GM21619 (cell line): ENCODE results near the gene STK39.
"Not testable (repeated sequence)": the region's sequence is repeated elsewhere in the genome, so short reads cannot be mapped to it uniquely, and the experiment has no call there.

ENCODE experiments used
- ATAC-seq: cut with Tn5 transposase; IDR thresholded peaks from one replicate; pipeline ENCODE4 v1.9.1; 2021; ENCODE audit not compliant: unreplicated experiment

STK39 gene

GRCh38 chr2:168143813-168144212 is 103.6 kb downstream of the STK39 start:
- no peak for ATAC-seq

GRCh38 chr2:168140892-168141291 is 106.5 kb downstream of the STK39 start:
- ATAC-seq = no peak

- no peak for ATAC-seq
These were observed 107.5 kb downstream of the STK39 start for GRCh38 chr2:168139852-168140251.

DNA sequence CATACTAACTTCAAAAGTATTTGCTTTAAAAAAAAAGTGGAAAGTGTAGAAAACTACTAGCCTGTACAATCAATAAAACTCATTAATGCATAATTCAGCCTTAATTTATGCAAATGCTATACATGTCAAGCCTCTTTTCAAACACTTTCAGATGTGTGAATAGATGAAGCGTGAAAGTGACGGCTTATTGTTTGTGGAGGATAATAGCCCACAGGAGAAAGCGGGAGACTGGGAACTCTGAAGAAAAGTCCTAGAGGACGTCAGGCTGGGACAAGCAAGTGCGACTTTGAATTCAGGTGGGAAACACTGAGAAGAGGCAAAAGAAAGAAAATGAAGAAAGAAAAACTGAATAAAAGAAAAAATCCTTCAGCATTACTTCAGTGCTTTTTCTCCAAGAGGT is 108.5 kb downstream of the STK39 start:
- no peak for ATAC-seq

DNA sequence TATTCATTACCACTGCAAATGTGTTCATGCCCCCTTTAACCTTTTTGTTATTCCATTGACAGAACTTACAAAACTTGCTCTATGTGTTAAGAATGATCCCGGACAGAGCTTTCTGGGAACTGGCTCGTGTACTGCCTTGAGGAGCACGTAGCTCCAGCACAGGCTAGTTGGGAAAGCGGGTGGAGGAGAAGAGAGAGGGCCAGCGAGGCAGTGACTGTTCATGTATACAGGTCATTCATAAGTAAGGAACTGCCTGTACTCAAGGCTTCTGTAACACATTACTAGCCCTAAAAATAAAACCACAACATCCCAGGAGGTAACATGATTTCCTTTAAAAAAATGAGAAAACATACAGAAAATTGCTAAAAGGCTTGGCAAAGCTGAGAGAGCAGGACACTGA is 109.0 kb downstream of the STK39 start:
- ATAC-seq = no peak

GRCh38 chr2:168137510-168138180 is 109.8 kb downstream of the STK39 start:
- no peak for ATAC-seq

- ATAC-seq = peak; percentile 70
These were observed 110.9 kb downstream of the STK39 start for GRCh38 chr2:168136392-168136977.

DNA sequence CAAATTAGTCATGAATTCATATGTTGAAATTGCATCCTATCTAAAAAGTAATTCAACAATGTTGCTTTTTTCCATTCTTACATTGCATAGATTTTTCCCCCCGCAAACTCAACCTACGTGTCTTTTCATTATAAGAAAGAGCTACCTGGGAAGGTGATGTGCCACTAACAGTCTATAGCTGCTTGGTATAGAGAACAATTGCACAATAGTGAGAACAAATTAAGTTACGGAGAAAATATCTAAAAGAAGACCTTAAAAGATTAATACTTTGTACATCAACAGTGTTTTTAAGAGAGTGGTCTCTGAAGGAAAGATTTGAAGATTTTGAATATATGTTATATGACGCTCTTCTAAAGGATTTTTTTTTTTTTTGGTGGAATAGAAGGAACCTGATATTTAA is 111.8 kb downstream of the STK39 start:
- ATAC-seq = no peak

GRCh38 chr2:168135121-168135520 is 112.3 kb downstream of the STK39 start:
- ATAC-seq = no peak

DNA sequence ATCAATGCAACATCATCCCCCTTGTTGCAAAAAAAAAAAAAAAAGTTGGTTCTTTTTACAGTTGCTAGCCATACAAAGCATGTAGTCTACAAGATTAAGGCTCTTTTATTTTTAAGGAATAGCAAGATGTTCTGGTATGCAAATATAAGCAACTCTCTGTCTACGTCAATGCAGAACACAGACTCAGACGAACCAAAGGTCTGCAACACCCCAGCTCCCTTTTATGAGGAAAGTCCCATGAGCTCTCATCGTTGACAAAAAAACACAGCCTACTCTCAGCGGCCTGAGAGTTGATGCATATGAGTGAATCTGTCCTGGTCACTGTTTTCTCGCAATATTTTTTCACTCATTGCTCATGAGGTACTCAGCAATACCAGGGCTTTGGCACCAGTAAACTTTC is 112.9 kb downstream of the STK39 start:
- ATAC-seq = no peak

DNA sequence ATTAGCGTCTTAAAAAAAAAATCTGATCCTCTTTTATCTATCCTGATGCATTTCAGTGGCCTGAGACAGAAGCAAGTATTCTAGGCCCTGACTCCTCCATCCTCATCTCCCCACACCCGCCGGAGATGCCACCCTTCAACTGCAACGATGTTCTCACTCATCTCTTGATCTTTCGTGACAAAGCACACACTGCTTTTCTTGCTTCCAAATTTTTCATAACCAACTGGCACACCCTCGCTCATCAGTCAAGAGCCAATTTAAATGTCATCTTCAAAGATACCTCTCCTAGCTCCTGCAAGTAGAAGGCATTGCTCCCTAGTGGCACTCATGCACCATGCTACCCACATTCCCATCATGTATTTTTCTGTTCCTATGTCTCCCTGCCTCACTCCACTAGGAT is 115.0 kb downstream of the STK39 start:
- no peak for ATAC-seq

- ATAC-seq = no peak
These were observed 117.0 kb downstream of the STK39 start for GRCh38 chr2:168130346-168130745.

DNA sequence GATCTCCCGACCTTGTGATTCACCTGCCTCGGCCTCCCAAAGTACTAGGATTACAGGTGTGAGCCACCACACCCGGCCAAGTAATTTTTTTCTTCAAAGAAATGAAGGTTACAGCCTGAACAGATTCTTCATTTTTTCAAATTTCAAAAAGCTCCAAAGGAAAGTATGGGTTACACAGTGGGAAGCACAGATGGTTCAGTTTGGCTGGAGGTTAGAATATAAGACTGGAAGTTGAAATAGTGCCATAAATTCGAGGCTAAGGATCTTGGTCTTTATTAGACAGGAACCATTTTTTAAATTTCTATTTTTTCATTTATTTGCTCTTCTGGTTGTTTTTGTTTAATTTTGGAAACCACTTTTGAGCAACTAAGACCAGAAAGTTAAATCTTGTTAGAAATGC is 120.0 kb downstream of the STK39 start:
- no peak for ATAC-seq

GRCh38 chr2:168122210-168122609 is 125.2 kb downstream of the STK39 start:
- ATAC-seq = not testable (repeated sequence)

DNA sequence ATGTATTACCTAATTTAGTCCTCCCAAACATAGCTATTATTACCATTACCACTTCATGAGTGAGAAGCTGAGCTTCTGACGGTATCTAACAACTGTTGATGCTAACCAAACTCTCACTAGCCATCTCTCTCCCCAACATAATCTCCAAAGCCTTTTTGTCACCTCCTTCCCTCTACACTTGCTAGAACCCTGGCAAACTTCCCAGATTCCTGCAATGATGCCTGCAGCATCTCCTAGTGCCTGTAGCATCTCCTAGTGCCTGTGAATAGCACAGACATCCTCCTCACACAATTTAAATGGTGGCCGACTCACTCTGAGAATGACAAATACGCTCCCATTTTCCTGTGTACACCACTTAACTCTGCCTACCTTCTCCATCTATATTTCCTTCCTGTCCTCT is 126.7 kb downstream of the STK39 start:
- ATAC-seq = no peak

DNA sequence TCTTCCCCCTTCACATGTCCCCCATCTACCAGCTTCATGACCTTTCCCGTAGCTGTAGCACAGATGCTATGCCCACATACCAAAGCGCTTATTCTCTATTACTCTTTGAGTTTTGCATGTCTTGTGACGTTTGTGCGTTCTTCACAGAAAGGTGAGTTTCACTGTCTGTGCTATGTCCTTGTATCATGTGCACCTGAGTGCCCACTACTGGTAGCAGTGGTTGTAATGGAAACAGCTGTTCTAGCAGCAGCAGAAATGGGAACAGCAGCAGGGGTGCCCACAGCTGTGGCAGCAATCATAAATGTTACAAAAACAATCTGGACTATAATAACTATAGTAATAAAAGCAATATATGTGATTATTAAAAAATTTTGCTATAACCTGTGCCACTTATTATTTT is 127.1 kb downstream of the STK39 start:
- no peak for ATAC-seq

DNA sequence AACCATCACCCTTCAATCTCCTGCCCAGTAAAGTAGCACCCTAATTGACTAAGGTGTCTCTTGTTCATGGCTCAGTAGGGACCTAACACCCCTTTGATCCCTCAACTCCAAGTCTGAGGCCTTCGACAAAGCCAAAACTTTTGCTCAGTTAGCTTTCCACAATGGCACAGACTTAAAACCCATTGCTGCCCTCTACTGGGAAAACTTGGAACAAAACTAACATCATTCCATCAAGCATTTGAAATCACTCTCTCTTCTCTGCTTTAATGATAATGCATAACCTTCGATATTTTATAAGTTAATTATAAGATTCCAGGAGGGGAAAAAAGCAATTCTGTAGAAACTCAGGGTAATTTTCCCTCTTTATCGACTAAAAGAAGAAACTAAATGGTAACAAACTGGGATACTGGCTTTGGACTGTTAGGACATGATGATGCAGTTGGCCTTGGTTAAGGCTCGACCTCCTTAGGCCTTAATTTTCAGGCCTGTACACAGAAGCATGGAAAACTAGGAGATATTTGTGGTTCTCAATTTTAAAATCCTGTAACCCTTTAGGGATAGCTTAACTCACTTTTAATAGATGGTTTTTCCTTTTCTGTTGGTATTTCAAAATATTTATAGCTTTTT is 127.8 kb downstream of the STK39 start:
- peak; percentile 50 for ATAC-seq

DNA sequence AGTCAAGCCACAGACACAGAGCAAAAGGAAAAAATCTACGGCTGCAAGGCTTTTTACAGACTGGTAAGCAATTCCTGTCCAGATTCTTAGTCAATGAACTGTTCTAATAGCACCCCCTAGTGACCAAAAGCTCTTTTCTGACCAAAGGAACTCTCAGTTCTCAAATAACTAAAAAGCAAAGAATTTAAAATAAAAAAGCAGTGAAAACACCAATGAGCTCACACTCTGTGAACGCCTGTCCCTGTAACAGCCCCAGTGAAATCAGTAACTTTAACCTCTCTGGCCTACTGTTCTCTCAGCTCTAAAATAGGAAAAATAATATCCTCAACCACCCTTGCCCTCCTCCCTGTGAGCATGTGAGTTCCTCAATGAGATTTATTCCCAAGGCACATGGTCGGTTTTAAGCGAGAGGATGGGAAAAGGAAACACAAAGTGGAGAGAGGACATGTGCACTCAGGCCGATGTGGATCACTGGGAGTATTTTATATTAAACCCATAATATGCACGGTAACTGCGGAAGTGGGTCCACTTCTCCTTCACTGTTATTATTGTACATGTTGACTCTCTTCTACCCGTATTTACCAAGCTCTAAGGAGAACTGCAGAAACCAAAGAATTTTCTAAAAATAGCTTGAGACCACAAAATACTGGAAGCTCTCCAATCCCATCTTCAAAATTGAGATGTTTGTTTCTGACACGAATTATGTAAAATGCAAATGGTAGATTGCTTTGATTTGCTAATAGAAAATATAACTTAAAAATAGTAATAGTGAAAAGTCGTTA is 128.5 kb downstream of the STK39 start:
- peak; percentile 68 for ATAC-seq

DNA sequence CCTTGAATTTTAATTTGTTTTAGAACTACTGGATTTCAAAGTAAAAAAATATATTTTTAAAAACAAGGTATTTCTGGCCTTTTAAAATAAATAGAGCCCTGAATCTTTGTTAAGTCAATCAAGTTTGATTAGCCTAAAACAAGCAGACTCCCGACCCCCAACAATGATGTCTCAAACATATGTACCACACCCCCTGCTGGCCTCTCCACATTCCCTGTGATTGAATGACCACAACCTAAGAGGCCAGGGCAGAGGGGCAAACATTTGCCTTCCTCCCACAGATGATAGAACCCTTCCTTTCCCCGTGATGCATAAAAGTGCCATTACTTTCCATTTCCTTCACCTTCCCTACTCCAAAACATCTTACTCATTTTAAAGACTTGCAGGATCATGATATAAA is 130.9 kb downstream of the STK39 start:
- no peak for ATAC-seq

GRCh38 chr2:168114619-168115018 is 132.8 kb downstream of the STK39 start:
- ATAC-seq = no peak

DNA sequence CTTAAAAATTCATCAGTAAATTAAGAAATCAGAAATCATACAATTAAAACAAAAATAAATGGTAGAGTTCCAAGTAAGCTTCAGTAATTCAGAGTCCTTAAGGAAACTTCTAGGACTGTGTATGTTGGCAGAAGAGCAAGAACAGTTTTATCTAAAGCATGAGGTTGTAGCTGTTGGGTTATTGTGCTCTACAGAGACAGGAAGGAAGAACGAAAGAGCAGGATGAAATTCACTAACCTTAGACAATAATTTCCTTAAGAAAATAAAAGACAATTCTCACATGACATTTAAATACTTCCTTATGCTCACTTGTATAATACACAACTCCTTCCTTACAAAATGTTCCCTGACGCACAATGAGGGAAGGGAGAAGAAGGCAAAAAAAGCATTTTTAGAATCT is 133.4 kb downstream of the STK39 start:
- no peak for ATAC-seq

- no peak for ATAC-seq
These were observed 140.1 kb downstream of the STK39 start for GRCh38 chr2:168107322-168107721.
